Placental epithelial cell (primary cell): ENCODE data around the gene UBP1. TPM values are rescaled to one million over a fixed set of nuclear protein-coding genes. Genes with fewer than 3 reads are reported as not detected.

Experiments
- small RNA-seq: library from RNA; depleted of rRNA; stranded (forward); fragments of <200 nt; gene quantifications from one replicate; pipeline ENCODE3, GENCODE V24; 2012
- total RNA-seq: library from RNA; depleted of rRNA; stranded (reverse); fragments of >200 nt; gene quantifications from 2 replicates; pipeline ENCODE4 v1.2.3, GENCODE V29; 2012

Gene UBP1, protein sequence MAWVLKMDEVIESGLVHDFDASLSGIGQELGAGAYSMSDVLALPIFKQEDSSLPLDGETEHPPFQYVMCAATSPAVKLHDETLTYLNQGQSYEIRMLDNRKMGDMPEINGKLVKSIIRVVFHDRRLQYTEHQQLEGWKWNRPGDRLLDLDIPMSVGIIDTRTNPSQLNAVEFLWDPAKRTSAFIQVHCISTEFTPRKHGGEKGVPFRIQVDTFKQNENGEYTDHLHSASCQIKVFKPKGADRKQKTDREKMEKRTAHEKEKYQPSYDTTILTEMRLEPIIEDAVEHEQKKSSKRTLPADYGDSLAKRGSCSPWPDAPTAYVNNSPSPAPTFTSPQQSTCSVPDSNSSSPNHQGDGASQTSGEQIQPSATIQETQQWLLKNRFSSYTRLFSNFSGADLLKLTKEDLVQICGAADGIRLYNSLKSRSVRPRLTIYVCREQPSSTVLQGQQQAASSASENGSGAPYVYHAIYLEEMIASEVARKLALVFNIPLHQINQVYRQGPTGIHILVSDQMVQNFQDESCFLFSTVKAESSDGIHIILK
- total RNA-seq, result 27.5 and 28.7 TPM in 2 replicates

DNA sequence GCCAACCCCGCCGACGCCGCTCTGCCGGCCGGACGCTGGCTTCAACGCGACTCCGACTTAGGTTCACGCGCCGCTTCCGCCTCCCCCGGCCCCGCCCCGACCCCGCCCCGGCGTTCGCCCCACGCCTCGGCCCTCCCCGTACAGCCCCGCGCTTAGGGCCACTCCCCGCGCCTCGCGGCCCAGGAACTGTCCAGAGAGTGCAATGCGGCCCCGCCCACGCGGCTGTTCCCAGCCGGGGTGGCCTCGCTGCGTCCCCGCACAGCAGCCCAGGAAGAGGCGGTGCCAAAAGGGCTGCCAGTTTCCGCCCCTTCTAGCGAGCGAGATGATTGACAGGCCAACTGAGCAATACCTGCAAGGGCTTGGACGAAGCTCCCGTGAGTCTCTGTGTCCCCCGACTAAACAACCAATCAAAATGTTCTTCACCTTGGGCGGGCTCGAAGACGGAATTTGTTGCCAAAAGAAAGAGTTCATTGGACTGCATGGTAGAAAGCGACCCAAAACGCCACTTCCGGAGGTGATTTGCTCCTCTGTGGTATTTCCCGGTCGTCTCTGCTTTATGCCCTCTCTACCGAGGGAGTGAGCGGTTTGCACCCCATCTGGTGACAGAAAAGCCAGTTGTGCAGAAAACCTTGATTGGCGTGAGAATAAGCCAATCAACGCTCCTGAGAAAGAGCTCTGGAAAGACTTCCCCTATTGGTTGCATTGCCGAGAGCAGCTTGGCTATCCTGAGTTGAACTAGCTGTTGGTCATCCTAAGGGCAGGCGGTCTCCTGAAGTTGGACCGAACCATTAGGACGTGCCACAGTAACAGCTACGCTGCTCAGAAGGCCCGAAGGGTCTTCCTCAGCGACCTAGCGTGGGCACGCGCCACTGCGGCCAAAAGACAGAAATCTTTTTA, at the start of gene UBP1:
TSS of gene UBP1 (minus strand) at position 78 of the 897 bp plus-strand sequence. CDS start 557 bp downstream, outside the sequence.

Small RNA genes lying within 50 kb of the gene (small RNA-seq; reads per million reads assigned to genes)
- not detected for gene RNU7-110P

Other genes with a start within 250 kb of the UBP1 start
- 0.43 and 1.2 TPM in 2 replicates for gene SUSD5, start 221.6 kb downstream of the UBP1 start, total RNA-seq
- 18.9 and 21.6 TPM in 2 replicates for gene FBXL2, start 163.0 kb downstream of the UBP1 start, total RNA-seq